OCI-LY1 (cell line): Measurements from ENCODE around the gene GLP2R.

Experiments
- EZH2 ChIP-seq: fragments of 200-600 bp; sonication (generic), shearing (Covaris generic); IDR thresholded peaks from 2 replicates; pipeline ENCODE4 v1.8.0; 2017; ENCODE audit warnings: borderline replicate concordance, mixed run types, mild to moderate bottlenecking, antibody characterized with exemption, low read length, moderate library complexity, mixed read lengths
- TF ChIP-seq, protein P1 (sequence below): fragments of 200-600 bp; sonication (generic), shearing (Covaris generic); IDR thresholded peaks from 2 replicates; pipeline ENCODE4 v1.5.1; 2017; ENCODE audit warnings: mild to moderate bottlenecking, antibody characterized with exemption, low read length, moderate library complexity, mixed read lengths

DNA sequence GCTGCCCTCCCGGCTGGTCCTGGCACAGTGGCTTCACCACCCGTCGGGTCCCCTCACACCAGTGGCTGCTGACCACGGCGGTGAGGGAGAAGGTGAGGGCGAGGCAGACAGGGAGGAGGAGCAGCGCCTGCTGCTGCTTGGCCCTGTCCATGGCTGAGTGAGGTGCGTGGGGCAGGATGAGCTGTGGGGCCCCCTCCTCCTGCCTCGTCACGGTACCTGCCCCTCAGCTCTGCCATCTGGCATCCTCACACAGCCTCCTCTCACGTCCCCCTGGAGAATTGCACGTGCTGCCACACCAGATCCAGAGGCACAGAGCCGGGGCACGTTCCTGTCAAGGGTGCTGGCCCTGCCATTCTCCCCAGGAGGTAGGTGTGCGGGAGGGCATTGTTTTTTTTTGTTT, 3.8 kb upstream of the GLP2R start, which contains the start of gene GSG1L2:
- TF ChIP-seq, protein P1, sequence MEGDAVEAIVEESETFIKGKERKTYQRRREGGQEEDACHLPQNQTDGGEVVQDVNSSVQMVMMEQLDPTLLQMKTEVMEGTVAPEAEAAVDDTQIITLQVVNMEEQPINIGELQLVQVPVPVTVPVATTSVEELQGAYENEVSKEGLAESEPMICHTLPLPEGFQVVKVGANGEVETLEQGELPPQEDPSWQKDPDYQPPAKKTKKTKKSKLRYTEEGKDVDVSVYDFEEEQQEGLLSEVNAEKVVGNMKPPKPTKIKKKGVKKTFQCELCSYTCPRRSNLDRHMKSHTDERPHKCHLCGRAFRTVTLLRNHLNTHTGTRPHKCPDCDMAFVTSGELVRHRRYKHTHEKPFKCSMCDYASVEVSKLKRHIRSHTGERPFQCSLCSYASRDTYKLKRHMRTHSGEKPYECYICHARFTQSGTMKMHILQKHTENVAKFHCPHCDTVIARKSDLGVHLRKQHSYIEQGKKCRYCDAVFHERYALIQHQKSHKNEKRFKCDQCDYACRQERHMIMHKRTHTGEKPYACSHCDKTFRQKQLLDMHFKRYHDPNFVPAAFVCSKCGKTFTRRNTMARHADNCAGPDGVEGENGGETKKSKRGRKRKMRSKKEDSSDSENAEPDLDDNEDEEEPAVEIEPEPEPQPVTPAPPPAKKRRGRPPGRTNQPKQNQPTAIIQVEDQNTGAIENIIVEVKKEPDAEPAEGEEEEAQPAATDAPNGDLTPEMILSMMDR, result no peak
- TF ChIP-seq EZH2, result no peak
